GM19395 (cell line): ENCODE results near the gene MACC1.

Experiments used
- ATAC-seq: cut with Tn5 transposase; IDR thresholded peaks from one replicate; pipeline ENCODE4 v1.9.1; 2021; ENCODE audit warnings: mild to moderate bottlenecking, moderate library complexity; ENCODE audit not compliant: unreplicated experiment

The MACC1 gene

DNA sequence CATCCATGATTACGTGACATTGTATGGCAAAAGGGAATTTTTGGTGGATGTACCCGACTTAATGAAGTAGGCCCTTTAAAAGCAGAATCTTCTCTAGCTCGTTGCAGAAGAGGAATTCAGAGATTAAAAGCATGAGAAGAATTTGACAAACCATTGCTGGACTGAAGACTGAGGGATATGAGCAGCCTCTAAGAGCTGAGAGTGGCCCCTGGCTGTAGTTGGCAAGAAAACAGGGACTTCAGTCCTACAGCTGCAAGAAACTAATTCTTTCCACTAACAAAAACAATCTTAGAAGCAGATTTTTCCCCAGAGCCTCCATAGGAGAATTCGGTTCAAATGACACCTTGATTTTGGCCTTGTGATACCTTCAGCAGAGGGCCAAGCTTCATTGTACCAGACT lies 34.1 kb downstream of the MACC1 start:
- ATAC-seq, result no peak

DNA sequence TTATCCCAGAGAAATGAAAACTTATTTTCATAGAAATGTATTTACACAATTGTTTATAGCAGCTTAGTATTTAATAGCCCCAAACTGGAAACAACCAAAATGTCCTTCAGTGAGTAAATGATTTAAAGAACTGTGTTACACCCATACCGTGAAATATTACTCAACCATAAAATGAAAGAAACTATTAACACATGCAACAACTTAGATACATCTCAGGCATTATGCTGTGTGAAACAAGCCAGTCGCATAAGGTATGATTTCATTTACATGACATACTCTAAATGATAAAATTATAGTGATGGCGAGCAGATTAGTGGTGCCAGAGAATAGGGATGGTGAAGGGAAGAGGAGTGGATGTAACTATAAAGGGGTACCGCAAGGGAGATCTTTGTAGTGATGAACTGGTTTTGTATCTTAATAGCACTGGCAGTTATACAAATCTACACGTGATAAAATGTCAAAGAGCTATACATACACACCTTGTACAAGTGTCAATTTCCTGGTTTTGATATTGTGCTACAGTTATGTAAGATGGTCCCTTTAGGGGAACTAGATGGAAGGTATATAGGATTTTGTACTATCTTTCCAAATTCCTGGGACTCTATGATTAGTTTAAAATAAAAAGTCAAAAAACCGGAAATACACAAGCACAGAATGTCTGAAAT lies 40.5 kb downstream of the MACC1 start:
- ATAC-seq, result no peak

DNA sequence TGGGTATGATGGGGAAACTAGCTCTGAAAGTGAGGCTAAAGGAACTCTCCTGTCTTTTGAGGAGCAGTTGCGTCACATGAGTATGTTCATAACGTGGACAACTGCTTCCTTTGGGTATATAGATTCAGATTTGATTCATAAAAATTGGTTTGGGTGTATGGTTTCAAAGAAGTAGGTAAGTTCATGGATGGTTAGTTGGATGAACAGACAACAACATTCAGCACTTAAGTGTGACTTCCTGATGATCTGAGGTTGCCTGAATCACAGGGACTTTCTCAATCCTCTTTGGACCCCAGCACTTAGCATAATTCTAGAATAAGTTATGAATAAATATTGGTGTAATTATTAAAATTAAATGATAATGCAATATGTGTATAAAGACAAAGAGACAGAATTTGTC lies 43.4 kb downstream of the MACC1 start:
- no peak for ATAC-seq

DNA sequence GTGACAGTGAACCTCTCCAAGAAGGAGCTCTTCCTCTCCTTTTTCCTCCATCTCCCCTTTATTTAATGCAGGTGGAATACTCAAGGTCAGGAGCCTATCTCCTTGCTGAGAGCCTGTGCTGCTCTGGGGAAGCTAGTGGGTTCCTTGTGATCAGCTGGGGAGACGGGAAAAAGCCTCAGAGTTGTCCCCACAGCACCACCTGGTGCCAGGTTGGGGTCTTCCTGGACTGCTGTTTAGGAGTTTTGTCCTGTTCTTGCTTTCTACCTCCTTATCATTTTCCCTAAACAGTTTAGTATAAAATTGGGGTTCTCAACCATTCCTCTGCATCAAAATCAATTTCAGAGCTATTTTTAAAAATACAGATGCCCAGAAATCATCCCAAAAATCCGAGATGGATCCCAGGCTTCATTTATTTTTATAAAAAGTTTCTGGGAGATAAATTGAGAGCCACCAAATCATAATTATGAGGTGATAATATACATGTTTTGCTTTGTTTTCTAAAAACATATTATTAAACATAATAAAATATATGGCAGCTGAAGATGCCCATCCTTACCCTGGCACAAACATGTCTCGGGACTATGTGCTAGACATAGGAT lies 44.3 kb downstream of the MACC1 start:
- ATAC-seq, result no peak

DNA sequence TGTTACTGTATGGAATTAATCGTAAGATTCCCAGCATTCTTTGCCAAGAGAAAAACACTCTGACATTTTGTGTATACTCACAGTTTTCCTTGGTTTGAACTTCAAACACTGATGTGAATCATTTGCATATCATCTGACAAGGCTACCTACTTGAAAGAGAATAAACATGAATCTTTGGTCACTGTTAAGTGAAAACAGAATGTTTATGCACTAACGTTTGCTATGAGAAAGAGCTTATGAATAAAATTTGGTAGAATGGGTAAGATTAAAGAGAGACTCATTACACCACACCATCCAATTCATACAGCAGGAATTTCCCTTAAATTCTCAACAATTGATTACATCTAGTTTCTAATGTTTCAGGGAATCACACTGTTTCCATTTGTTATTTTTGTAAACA lies 46.6 kb downstream of the MACC1 start:
- no peak for ATAC-seq

DNA sequence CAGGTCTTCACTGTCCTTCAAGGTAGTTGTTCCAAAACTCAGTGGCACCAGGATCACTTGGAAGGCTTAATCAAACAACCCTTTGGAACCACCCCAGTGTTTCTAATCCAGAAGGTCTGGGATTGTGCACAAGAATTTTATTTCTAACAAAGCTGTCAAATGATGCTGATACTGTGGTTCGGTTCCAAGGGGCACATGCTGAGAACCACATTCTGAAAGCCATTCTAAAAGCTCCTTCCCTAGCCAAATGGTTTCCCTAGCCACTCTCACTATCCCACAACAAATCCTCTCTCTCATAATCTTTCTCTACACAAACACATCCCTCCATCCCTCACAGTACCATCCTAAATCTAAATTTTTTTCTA lies 52.1 kb downstream of the MACC1 start:
- ATAC-seq, result no peak

DNA sequence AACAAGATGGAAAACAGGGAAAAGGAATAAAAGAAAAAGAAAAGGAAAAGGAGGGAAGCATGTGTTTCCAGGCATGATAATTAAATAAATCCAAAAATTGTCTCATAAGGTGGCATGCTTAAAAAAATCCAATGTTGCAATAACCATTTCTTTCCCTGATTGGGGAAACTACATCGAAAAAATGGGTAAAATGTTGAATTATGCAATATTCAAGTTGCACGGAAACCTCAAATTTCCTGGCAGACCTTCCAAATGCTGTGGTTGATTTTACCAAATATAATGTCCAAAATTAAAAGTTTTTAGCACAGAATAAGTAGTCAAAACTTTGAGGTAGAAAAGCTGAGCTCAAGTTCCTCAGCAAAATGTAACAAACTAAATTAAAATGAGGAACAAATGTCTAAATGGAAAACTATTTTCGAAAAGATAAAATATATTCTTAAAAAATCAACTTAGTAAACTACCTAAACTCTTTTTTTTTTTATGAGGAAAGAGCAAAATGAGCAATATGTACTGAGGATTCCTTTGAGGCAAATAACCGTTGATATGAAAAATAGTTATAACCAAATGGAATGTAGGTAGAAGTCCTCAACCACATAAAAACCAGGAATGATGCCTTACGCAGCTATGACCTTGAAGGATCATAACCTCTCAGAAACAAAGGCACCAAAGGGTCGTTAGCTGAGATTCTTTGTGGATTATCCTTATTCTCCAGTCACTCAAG lies 52.6 kb downstream of the MACC1 start:
- no peak for ATAC-seq

DNA sequence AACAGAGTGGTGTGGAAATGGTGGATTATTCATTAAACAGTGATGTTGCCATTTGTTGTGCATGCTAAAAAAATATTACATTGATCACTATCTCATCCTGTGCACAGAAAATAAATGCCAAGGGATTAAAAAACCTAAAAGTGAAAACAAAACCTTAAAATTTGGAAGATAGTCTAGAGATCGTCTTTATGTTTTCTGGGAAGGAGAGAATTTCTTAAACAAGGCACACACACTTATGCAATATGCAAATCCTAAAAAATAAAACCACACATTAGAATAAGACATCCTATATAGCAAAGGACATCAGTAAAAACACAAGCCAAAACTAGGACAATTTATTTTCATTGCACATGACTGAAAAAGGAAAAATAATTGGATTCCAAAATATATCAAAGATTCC lies 54.5 kb downstream of the MACC1 start:
- no peak for ATAC-seq

DNA sequence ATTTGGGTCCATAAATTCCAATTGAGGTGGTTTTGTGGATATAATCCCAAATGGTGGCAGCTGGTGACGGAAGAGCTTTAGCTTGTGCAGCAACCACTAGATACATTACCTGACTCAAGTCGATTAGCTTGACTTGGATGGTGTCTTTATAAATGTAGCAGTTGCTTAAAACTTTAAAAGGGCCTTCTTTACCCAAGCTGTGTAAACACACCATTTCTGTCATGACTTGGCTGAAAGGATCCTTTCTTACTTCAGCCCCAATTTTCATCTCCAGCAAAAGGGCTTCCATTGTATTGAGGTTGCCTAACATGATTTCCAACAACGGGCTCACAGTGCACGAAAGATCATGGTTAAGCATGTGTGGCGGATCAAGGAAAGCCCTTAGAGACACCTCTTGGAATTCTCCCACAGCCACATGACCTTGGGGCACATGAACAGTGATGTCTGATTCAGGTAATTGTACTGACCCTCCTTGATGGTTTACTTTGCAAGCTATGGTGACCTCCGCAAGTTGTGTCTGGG lies 57.9 kb downstream of the MACC1 start:
- ATAC-seq, result no peak

DNA sequence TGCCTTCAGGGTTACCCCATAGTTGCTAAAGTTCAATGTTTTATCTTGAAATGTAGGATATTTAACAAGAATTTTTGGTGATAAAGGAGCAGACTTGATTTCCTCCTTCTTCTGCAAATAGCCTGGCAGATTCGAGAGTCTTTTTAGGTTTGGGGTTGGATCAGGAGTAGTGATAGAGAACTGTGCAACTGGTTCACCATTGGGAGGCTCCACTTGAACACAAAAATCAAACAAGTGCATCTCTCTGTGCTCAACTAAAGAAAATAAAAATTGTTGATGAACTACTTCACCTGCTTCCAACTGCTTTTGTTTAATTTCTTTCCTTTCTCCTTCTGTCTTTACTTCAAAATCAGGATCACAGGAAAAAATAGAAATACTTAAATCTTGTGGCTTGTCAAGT lies 58.5 kb downstream of the MACC1 start:
- no peak for ATAC-seq

DNA sequence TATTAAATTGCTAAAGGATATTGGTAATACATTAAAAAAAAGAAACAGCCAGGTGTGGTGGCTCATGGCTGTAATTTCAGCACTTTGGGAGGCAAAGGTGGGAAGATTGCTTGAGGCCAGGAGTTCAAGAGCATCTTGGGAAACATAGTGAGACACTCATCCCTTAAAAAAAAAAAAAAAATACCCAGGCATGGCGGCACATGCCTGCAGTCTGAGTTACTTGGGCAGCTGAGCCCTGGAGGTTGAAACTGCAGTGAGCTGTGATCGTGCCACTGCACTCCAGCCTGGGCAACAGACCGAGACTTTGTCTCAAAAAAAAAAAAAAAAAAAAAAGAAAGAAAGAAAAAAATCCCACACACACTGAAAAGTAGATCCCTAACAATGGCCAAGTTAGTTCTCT lies 59.7 kb downstream of the MACC1 start:
- ATAC-seq, result no peak

DNA sequence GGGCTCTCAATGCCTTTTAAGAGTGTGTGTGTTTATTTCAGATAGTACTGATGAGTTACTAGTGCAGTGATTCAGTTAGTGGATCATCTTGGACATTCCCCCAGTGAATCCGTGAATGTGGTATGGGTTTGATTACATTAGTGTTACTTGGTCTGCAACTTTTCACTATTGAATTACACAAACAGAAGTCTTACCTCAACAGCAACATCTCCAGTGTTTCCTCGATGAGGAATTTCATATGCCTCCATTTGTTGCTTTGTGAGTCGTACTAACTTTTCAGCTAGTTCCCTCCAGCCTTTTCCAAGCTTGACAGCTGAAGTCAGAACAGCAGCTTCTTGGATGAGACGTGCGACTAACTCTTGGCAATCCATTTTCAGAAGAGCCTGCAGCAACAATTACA lies 63.2 kb downstream of the MACC1 start:
- ATAC-seq, result no peak

DNA sequence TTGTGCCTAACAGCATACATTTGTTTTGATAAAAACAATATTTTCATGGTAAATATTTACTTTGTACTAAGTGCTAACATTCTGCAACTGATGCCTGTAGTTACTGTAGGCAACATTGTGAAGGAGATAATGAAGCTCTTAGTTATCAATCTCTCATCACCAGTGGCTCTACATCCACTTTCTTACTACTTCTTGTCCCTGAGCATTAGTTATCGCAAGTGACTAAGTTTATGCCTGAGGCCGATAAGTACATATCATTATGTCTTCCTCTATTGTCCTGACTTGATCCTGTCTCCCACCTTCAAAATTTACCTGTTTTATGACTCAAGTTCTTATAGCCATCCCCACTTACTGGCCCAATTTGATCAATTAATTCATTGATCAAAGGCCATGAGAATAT lies 63.6 kb downstream of the MACC1 start:
- no peak for ATAC-seq

DNA sequence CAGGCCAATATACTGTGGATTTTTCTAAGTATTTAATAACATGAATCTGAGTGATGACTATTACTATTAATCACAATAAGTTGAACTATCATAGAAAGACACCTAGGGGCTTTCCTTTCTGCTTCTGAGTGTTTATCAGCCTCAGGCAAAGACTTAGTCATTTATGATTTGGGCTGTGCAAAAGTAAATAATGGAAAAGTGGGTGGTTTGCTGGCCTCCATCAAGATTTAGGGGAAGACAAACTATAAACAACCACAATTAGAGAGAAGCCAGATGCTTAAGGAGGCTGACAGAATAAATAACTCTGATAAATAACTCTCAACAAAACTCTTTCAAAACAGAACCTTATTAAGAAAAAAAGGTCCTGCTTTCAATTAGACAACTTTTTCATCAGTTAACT lies 64.7 kb downstream of the MACC1 start:
- no peak for ATAC-seq

DNA sequence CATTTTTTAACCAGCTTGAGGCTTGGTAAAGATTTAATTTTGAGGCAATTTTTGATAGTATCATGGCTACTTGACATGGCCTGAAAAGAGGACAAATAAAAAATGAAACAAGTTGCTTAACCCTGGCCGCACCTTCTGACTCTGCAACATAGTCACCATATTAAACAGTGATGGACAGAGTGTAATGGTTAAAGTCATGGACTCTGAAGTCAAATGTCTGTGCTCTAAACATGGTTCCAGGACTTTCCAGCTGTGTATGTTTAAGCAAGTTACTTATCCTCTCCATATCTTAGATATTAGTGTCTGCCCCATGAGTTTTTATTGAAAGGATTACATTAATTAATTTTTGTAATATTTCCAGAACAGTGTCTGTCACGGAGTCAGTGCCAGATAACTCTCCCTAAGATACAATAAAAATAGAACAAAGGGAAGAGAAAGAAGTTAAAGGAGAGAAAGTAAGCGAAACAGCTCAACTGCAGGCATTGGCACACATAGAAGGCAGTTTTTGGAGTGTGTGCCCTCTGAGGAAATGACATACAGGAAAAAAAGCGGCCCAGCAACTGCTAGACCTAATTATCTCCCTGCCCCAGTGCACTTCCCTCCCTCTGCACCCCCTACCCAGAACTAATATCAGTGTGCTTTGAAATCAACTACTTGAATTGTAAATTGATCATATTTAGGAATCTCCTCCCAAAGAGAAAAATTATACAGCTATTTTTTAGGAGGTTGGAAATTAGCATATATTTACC lies 65.3 kb downstream of the MACC1 start:
- ATAC-seq, result no peak

DNA sequence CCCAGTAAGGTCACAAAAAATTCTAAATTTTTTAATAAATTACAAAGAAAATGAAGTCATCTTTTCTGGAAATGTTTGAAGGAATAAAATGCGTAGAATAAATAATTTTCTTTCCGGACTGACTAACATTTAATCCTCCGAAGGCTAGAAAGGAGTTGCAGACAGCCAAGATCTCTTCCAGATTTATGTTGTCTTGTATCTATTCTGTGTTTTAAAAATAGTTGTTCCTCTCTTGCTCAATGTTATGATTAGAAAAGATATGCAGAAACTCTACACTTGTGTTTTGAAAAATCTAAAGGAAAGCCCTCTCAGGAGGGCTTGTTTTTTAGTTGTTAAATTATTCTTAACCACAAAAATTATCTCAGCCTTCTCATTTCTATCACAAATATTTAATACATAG lies 70.7 kb downstream of the MACC1 start:
- ATAC-seq, result no peak

DNA sequence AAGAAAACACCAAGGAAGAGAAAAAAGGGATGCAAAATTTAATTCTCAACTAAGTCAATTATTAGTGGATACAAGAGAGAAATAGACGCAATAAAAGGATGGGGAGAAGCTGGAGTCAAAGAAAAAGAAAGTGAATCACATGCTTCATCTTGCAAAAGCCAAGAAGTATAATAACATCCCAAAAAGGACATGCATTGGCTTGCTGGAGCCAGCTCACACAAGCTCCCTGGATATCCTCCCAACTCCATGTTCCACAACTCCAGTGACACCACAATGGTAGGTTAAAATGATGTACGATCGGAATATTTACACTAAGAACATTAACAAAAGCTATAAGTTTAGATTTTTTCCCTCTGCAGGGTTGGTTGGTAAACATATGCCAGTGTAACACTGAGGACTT lies 72.4 kb downstream of the MACC1 start:
- ATAC-seq, result no peak

DNA sequence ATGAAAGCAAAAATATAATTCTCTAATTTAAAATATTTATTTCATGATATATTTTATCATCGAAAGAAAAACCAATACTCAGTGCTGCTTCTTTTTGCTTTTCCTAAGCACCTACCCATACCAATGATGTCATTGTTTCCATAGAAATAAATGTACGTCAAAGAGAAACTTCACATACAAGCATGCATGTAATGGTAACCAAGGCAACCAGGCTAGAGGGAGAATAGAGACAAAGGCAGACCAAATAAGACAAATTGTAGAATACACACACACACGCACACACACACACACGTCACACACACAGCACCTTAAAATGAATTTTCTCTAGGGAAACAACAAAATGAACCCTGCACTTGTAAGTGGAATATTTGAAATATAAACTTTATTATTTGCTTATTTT lies 75.5 kb downstream of the MACC1 start:
- ATAC-seq, result no peak

DNA sequence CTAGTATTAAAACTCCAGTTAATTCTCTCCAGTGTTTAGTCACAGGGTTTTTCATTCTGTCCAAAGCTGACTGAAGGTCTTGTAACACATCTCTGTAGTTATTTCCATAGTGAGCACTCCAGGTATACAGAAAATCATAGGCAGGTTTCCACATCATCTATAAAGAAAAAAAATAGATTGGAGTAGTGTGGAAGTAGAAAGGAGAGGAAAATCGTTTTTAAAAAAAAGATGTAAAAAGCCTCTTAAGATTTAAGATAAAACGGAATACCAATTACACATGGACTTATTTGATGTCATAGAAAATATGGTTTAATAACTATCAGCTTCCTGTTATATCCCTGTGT lies 76.2 kb downstream of the MACC1 start:
- no peak for ATAC-seq

DNA sequence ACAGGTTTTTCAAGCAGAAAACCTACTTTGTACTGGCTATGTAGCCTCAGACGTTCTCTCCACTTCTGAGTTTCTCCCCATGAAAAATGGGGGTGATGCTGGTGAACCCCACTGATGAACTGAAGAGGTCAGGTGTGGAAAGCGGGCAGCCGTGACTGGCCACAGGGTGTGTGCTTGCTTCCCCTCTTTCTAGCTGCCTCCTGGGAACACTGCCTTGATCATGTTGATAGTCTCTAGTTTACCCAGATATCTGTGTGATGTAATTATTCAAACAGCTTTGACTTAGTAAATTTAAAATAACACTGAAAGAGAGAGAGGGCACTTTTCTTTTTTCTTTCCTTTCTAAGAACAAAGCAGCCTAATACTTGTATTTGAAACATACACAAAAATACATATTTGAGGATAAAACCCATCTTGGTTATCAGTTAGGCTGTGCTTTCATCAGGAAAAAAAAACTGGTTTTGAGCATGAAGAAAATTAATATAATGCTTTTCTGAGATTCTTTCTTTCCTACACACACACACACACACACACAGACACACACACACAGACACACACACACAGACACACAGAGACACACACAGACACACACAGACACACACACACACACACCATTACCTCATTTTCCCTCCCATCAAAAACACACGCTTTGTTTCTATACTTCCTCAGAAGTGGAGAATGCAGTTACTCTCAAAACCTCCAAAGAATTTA lies 76.7 kb downstream of the MACC1 start:
- ATAC-seq, result no peak

DNA sequence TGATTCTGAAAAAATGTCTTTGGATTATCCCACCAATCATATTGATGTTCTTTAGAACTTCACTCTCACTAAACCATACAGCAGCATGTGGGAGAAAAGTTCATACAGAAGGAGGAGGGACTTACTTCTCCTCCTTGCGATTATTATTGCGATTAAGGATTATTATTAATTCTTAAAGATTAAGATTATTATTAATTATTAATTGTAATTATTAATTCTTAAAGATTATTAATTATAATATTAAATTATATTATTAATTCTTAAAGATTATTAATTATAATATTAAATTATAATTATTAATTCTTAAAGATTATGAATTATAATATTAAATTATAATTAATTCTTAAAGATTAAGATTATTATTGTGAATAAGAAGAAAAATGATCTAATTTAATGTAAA lies 80.5 kb downstream of the MACC1 start:
- ATAC-seq, result no peak
